ENCODE data around the gene ATP6V0A4.

DNA sequence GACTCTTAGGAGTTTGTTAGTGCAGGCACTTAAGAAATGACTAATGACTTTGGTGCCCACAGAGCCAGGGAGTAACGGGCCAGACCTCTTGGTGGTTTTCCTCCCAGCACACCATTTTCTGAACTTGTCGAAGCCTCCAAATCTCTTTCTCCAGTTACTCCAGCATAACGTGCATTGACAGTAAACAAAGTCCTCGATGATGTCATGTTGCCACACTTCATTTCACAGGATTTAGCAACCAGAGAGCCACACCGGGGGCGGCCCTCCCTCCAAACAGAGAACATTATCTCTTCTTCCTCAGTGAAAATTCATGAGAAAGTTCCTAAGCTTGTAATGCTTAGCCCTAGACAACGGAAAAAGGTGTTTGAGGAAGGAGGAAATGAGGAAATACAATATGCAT lies 92.8 kb downstream of the ATP6V0A4 start:
- TF ChIP-seq, protein P1, sequence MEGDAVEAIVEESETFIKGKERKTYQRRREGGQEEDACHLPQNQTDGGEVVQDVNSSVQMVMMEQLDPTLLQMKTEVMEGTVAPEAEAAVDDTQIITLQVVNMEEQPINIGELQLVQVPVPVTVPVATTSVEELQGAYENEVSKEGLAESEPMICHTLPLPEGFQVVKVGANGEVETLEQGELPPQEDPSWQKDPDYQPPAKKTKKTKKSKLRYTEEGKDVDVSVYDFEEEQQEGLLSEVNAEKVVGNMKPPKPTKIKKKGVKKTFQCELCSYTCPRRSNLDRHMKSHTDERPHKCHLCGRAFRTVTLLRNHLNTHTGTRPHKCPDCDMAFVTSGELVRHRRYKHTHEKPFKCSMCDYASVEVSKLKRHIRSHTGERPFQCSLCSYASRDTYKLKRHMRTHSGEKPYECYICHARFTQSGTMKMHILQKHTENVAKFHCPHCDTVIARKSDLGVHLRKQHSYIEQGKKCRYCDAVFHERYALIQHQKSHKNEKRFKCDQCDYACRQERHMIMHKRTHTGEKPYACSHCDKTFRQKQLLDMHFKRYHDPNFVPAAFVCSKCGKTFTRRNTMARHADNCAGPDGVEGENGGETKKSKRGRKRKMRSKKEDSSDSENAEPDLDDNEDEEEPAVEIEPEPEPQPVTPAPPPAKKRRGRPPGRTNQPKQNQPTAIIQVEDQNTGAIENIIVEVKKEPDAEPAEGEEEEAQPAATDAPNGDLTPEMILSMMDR (IDR thresholded peaks at IDR 0.05 in 2 of 3, conservative IDR thresholded peaks at IDR 0.05 in 1 of 3; ENCODE audit: borderline replicate concordance in 1 of 3, insufficient read depth in 1 of 3, low read depth in 2 of 3, low read length in 2 of 3): no peak
- TF ChIP-seq POLR2AphosphoS5 (IDR thresholded peaks at IDR 0.05; ENCODE audit: low read depth, low read length): no peak
- no peak for TF ChIP-seq EGR1 (IDR thresholded peaks at IDR 0.05; ENCODE audit: low read depth)
- no peak for TF ChIP-seq POLR2A (IDR thresholded peaks at IDR 0.05; ENCODE audit: borderline replicate concordance, extremely low read depth, insufficient read depth, insufficient read length)
